Activated naive CD8-positive, alpha-beta T cell treated with anti-CD3 and anti-CD28 coated beads, Interleukin-2, amount 10 ng/mL, durations not matched to agents 7 days and 5 days (primary cell): Measurements from ENCODE around the gene CEP57. TPM values are rescaled to one million over a fixed set of nuclear protein-coding genes. Genes with fewer than 3 reads are reported as not detected.
"Not testable (repeated sequence)": the region's sequence is repeated elsewhere in the genome, so short reads cannot be mapped to it uniquely, and the experiment has no call there.

ENCODE experiments used
- ATAC-seq: fragments of 150-1000 bp; cut with Tn5 transposase; one replicate; pipeline ENCODE4 v1.10.0; 2021; ENCODE audit warnings: low read depth, moderate library complexity
- POLR2A ChIA-PET: fragments of 350-600 bp; sonication (Branson Sonifier 250); formaldehyde crosslinking; loops from one replicate; lab custom pipeline; 2021; ENCODE audit warnings: antibody characterized with exemption; lab: Charles Lee
- DNase-seq: peaks from one replicate; pipeline ENCODE4 v3.0.0; 2021
- H3K27ac Mint-ChIP-seq: one replicate; pipeline ENCODE4 v1.8.0; 2022; ENCODE audit warnings: mild to moderate bottlenecking, mixed read lengths
- H3K27me3 Mint-ChIP-seq: one replicate; pipeline ENCODE4 v1.8.0; 2022; ENCODE audit warnings: mild to moderate bottlenecking, moderate library complexity, mixed read lengths
- H3K36me3 Mint-ChIP-seq: one replicate; pipeline ENCODE4 v1.8.0; 2021; ENCODE audit warnings: mild to moderate bottlenecking, mixed read lengths
- H3K4me1 Mint-ChIP-seq: one replicate; pipeline ENCODE4 v1.8.0; 2021; ENCODE audit warnings: mixed read lengths
- H3K4me3 Mint-ChIP-seq: one replicate; pipeline ENCODE4 v1.8.0; 2022; ENCODE audit warnings: mild to moderate bottlenecking, moderate library complexity, mixed read lengths
- H3K9me3 Mint-ChIP-seq: one replicate; pipeline ENCODE4 v1.8.0; 2021; ENCODE audit warnings: mixed read lengths
- total RNA-seq, 2 experiments: library from RNA; stranded (reverse); gene quantifications; one replicate each; pipeline ENCODE4 v1.2.3, GENCODE V29; 2021

CEP57 gene
- total RNA-seq, 2 experiments from 2014 or later: 101 to 106 TPM

DNA sequence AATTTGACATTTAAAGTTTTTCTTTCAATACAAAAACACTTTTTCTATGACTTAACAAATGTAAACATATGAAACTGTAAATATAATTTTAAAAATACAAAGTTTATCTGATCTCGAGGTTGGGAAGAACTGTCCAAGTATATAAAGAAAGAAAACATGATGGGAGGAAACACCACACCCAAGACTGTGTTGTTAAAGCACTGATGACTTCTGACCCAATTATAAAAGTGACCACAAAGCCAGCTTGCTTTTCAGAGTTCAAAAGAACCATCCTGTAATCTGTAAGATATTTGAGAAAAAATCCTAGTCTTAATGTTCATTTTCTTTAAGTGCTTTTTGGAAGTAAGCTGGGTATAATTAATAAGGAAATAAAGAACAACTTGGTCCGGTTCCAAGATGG lies 15.6 kb downstream of the CEP57 start:
- ATAC-seq (no peak), DNase-seq (no peak)
- H3K36me3 Mint-ChIP-seq: peaks cover 53% of the 10 kb centered on the region
- H3K4me3 Mint-ChIP-seq: no peak overlapping the region
- POLR2A ChIA-PET: no interaction called here
- peaks cover 18% of the 10 kb centered on the region for H3K9me3 Mint-ChIP-seq
- H3K4me1 Mint-ChIP-seq: peaks cover 1% of the 10 kb centered on the region
- no peaks in the 10 kb centered on the region for H3K27me3 Mint-ChIP-seq
- no peak overlapping the region for H3K27ac Mint-ChIP-seq

DNA sequence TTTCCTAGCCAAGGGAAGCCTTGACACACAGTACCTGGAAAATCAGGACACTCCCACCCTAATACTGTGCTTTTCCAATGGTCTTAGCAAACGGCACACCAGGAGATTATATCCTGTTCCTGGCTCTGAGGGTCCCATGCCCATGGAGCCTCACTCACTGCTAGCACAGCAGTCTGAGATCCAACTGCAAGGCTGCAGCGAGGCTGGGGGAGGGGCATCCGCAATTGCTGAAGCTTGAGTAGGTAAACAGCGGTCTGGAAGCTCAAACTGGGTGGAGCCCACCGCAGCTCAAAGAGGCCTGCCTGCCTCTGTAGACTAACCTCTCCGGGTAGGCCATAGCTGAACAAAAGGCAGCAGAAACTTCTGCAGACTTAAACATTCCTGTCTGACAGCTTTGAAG lies 16.2 kb downstream of the CEP57 start:
- H3K27me3 Mint-ChIP-seq, H3K4me3 Mint-ChIP-seq, DNase-seq, POLR2A ChIA-PET, H3K4me1 Mint-ChIP-seq, ATAC-seq, H3K27ac Mint-ChIP-seq: not testable (repeated sequence)
- peaks cover 18% of the 10 kb centered on the region for H3K9me3 Mint-ChIP-seq
- peaks cover 54% of the 10 kb centered on the region for H3K36me3 Mint-ChIP-seq

DNA sequence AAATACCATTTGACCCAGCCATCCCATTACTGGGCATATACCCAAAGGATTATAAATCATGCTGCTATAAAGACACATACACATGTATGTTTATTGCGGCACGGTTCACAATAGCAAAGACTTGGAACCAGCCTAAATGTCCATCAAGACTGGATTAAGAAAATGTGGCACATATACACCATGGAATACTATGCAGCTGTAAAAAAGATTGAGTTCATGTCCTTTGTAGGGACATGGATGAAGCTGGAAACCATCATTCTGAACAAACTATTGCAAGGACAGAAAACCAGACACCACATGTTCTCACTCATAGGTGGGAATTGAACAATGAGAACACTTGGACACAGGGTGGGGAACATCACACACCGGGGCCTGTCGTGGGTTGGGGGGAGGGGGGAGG lies 20.8 kb downstream of the CEP57 start:
- ATAC-seq, POLR2A ChIA-PET, DNase-seq, H3K4me3 Mint-ChIP-seq, H3K4me1 Mint-ChIP-seq, H3K27ac Mint-ChIP-seq, H3K27me3 Mint-ChIP-seq: not testable (repeated sequence)
- peaks cover 45% of the 10 kb centered on the region for H3K36me3 Mint-ChIP-seq
- peaks cover 17% of the 10 kb centered on the region for H3K9me3 Mint-ChIP-seq

DNA sequence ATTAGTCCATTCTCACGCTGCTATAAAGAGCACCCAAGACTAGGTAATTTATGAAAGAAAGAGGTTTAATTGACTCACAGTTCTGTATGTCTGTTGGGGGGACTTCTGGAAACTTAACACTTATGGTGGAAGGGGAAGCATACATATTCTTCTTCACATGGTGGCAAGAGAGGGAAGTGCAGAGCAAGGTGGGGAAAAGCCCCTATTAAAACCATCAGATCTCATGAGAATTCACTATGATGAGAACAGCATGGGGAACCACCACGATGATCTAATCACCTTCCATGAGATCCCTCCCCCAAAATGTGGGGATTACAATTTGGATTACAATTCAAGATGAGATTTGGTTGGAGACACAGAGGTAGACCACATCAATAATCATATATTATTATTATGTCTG lies 25.7 kb downstream of the CEP57 start:
- DNase-seq: no peak
- Mint-ChIP-seq H3K27me3 (no peaks in the 10 kb centered on the region), H3K9me3 (no peaks in the 10 kb centered on the region), H3K27ac (no peak overlapping the region), H3K4me3 (no peak overlapping the region), H3K36me3 (peaks cover 32% of the 10 kb centered on the region), H3K4me1 (peaks cover 1% of the 10 kb centered on the region)
- POLR2A ChIA-PET: no interaction called here
- ATAC-seq: no peak

DNA sequence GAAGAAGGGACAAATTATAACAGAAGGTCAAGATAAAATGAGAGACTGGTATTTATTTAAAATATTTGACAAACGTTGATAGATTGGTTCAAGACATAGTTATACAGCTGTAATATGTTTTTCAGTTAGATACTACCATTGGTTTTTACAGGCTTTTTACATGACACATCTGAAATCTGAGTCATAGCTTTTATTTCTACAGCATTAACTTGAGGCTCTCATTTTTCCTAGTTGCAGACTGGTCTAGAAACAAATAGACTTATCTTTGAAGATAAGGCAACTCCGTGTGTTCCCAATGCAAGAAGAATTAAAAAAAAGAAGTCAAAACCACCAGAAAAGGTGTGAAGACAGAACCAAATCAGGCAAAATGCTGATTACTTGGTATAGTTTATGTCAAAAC lies 31.3 kb downstream of the CEP57 start:
- Mint-ChIP-seq H3K9me3 (no peaks in the 10 kb centered on the region), H3K27ac (no peak overlapping the region), H3K36me3 (peaks cover 41% of the 10 kb centered on the region), H3K4me1 (peaks cover 5% of the 10 kb centered on the region), H3K27me3 (no peaks in the 10 kb centered on the region), H3K4me3 (no peak overlapping the region)
- POLR2A ChIA-PET: no interaction called here
- ATAC-seq (no peak), DNase-seq (no peak)

DNA sequence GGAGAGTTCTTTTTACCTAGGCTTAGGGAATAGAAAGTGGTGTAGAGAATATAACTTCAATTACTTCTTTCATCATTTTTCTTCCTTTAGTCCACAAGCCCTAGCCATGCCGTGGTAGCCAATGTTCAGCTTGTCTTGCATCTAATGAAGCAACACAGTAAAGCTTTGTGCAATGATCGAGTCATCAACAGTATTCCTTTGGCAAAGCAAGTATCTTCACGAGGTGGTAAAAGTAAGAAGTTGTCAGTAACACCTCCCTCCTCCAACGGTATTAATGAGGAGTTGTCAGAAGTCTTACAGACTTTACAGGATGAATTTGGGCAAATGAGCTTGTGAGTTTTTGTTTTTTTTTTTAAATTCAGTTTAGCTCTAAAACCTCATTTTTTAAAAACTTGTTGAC lies 37.4 kb downstream of the CEP57 start:
- no peaks in the 10 kb centered on the region for H3K9me3 Mint-ChIP-seq

DNA sequence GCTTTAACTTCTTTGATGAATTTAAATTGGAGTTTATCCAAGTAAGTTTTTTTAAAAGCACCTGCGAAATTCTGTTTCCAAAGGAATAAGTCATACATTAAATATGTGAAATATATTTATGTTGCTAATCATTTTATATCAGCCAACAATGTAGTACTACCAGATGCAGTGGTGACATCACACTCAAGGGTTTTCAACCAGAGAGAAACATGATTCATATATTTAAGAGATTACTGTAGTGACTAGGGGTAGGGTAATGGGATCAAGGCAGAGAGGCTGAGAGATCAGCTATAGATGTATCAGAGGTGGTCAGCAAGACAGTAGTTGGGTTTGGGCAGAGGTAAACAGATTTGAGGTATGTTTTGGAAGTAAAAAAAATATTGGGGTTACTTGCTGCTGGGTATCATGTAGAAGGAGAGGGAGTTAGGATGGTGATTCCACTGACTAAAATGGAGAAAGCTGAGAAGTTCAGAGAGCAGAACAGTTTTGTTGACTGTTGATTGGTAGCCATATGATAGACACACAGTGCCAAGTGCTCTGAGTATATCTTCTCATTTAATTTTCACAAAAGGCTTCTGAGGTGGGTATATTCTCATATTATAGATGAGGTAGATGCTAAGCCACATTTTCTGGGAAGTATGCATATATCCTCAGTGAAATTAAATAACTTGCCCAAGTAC lies 39.4 kb downstream of the CEP57 start:
- DNase-seq (no peak), ATAC-seq (no peak)
- Mint-ChIP-seq H3K4me3 (no peak overlapping the region), H3K36me3 (peaks cover 32% of the 10 kb centered on the region), H3K4me1 (peaks cover 2% of the 10 kb centered on the region), H3K9me3 (no peaks in the 10 kb centered on the region), H3K27ac (no peak overlapping the region), H3K27me3 (no peaks in the 10 kb centered on the region)
- POLR2A ChIA-PET: no interaction called here

More for the DNA sequence above, 37.4 kb downstream of the CEP57 start:
- Mint-ChIP-seq H3K27ac (no peak overlapping the region), H3K27me3 (no peaks in the 10 kb centered on the region), H3K4me1 (peaks cover 3% of the 10 kb centered on the region), H3K36me3 (peaks cover 35% of the 10 kb centered on the region), H3K4me3 (no peak overlapping the region)
- no peak for DNase-seq
- POLR2A ChIA-PET: no interaction called here
- ATAC-seq: no peak

DNA sequence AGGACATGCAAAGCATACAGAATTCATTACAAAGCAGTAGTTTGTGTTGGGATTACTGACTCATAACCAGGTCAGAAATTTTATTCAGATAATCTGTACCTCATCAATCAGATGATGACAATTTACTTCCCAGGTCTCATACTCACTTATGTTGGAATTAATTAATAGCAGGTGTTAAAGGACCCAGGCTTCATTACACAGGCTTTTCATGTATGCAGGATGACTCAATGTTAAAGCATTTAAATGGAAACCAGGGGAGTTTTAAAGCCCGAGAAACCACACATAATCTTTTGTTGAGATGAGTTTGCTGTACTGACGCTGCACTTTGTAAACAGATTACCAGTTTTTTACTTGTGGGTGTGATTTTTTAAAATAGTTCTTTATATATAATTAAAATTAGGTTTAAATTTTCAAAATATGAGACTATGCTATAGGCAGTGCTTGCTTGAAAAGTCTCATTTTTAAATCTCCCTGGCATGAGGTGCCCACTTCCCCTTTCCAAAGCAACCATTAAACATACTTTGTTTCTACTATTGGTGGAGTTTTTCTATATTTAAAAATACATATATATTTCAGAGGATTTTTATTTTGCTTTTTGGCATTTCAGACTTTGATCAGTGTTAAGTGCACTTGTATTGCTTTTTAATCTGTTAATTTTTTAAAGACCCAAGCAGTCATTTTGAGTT lies 41.0 kb downstream of the CEP57 start:
- Mint-ChIP-seq H3K36me3 (peaks cover 22% of the 10 kb centered on the region), H3K4me3 (no peak overlapping the region), H3K27ac (no peak overlapping the region), H3K27me3 (no peaks in the 10 kb centered on the region), H3K4me1 (no peaks in the 10 kb centered on the region), H3K9me3 (no peaks in the 10 kb centered on the region)
- POLR2A ChIA-PET: interaction anchor here (1.1 kb wide), 1 partner anchor 558 kb away, joined by 3 read pairs; the partner anchor contains the start of genes CCDC82 and JRKL
- DNase-seq: no peak
- ATAC-seq: no peak

DNA sequence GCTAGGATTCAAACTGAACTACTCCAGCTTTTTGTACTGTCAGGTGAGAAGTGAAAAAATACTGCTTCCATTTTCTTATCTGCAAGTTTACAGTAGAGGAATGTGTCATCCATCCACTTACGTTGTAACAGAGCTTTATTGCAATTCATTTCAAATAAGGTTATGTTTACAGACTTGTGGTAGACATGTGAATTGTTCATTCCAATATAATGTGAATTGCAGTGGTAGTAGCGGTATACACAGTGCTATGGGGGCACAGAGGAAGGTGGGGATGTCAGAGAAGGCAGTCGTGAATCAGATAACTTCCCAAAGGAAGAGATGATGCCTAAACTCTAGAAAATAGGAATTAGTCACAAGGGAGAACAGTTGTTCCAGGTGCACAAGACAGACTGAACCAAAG lies 42.5 kb downstream of the CEP57 start:
- H3K9me3 Mint-ChIP-seq: no peaks in the 10 kb centered on the region
- H3K36me3 Mint-ChIP-seq: peaks cover 21% of the 10 kb centered on the region
- no peaks in the 10 kb centered on the region for H3K4me1 Mint-ChIP-seq
- no peaks in the 10 kb centered on the region for H3K27me3 Mint-ChIP-seq
- ATAC-seq (no peak), DNase-seq (no peak)
- H3K4me3 Mint-ChIP-seq: no peak overlapping the region
- POLR2A ChIA-PET: no interaction called here
- H3K27ac Mint-ChIP-seq: no peak overlapping the region

DNA sequence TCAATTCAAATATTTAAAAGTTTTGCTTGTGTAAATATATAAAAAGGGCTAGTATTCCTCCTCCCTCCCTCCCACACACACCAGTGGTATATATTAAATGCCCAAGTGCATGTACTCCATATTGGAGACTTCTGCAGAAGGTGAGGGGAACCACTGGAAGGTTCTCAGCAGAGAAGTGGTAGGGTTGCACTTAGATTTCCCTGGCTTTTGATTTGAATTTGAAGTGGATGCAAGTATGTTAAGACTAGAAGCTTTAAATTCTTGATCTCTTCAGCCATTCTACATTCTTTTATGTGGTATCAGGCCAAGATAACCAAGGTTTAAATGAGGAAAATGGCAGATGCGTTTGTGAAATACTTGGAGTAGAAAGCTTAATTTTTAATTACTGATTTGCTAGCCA lies 43.1 kb downstream of the CEP57 start:
- Mint-ChIP-seq H3K4me1 (no peaks in the 10 kb centered on the region), H3K4me3 (no peak overlapping the region)
- POLR2A ChIA-PET: no interaction called here

DNA sequence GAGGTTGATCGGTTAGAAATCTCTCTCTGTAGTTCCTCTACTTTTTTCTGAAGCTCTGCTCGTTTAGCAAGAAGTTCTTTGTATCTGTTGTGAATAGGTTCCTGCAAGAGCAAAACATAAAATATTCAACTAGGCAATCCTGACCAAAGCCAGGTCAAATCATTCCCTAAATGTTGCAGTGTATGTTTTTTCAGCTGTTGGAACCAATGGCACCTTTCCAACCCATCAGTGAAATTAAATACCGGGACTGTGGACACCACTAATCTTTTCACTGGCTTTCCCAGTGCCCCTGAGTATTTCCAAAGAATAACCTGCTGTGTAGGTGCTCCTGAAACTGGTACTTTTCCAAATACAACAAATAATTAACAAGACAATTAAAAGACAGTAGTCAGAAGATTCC lies 45.1 kb downstream of the CEP57 start:
- no peak overlapping the region for H3K4me3 Mint-ChIP-seq
- H3K4me1 Mint-ChIP-seq: no peaks in the 10 kb centered on the region
- no peak overlapping the region for H3K27ac Mint-ChIP-seq
- POLR2A ChIA-PET: interaction anchor here (1.4 kb wide), 1 partner anchor 507 kb away, joined by 3 read pairs; the partner anchor contains the start of gene MAML2
- no peaks in the 10 kb centered on the region for H3K27me3 Mint-ChIP-seq
- H3K9me3 Mint-ChIP-seq: no peaks in the 10 kb centered on the region
- ATAC-seq (no peak), DNase-seq (no peak)
- peaks cover 25% of the 10 kb centered on the region for H3K36me3 Mint-ChIP-seq

More for the DNA sequence above, 43.1 kb downstream of the CEP57 start:
- Mint-ChIP-seq H3K9me3 (no peaks in the 10 kb centered on the region), H3K27me3 (no peaks in the 10 kb centered on the region), H3K36me3 (peaks cover 24% of the 10 kb centered on the region), H3K27ac (no peak overlapping the region)
- ATAC-seq: no peak
- no peak for DNase-seq

DNA sequence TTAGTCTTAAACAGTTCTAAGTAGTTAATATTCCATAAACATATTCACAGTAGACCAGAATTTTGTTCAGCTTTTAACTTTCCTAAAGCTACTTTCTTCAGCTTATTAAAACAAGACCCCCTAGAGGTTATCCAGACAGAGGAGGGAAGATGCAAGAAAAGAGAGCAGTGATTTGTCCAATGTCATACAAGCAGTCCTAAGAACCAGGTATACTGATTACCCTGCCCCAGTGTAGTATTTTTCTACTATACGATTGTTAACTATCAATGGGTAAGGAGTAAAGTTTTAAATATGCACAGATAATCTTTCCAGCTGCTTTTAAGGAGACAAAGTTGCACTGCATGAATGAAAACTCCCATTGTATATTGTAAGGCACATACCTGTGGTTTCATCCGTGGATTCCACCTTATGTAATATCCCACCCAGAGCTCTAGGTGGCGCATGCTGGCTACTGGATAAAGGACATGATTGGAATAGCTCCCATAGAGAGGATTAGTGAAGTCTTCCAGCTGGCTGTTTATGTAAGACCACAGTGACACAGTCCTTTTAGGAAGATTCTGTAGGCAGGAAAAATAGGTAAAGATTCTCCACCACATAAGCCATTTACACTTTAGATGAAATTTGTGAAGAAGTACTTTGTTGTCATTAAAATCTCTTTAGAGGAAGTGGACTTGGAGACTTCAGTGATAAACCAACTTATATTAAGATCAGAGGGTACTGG lies 45.6 kb downstream of the CEP57 start:
- Mint-ChIP-seq H3K9me3 (no peaks in the 10 kb centered on the region), H3K4me1 (no peaks in the 10 kb centered on the region), H3K36me3 (peaks cover 21% of the 10 kb centered on the region), H3K27ac (no peak overlapping the region), H3K27me3 (no peaks in the 10 kb centered on the region), H3K4me3 (no peak overlapping the region)
- POLR2A ChIA-PET: interaction anchor here (1.4 kb wide), 1 partner anchor 507 kb away, joined by 3 read pairs; the partner anchor contains the start of gene MAML2
- DNase-seq (peak; percentile 39), ATAC-seq (peak; percentile 85)

DNA sequence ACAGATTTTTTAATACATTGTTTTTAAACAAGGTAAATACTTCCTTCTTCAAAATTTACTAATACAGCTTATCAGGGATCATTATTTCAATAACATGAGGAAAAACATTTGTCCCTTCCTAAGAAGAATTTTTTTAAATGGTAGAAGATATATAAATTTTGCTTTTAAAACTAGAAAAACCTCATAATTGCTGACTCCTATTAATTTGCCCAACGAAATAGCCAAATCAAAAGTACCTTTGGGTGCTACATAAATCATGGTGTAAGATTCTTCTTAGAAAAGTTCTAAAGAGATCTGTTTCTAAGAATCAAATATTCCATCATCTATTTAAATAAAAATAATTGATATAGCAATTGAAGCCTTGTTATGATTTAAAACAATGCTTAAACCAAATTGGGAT lies 54.9 kb downstream of the CEP57 start:
- Mint-ChIP-seq H3K4me1 (no peaks in the 10 kb centered on the region), H3K27me3 (no peaks in the 10 kb centered on the region), H3K9me3 (no peaks in the 10 kb centered on the region), H3K27ac (no peak overlapping the region), H3K36me3 (peaks cover 15% of the 10 kb centered on the region), H3K4me3 (no peak overlapping the region)
- POLR2A ChIA-PET: no interaction called here
- ATAC-seq: no peak
- no peak for DNase-seq
